Activated B cell treated with CpG ODN at 0.5 μM for 24 hours (primary cell): ENCODE data around the gene ZDHHC3. TPM values are rescaled to one million over a fixed set of nuclear protein-coding genes. Genes with fewer than 3 reads are reported as not detected.

Experiments used
- ATAC-seq: fragments of 200-7000 bp; cut with Tn5 transposase; one replicate; pipeline ENCODE4 v1.10.0; 2021; ENCODE audit warnings: low read depth, mild to moderate bottlenecking, moderate library complexity
- CTCF ChIA-PET: fragments of 350-600 bp; sonication (Branson Sonifier 250); formaldehyde crosslinking; loops from one replicate; lab custom pipeline; 2021; ENCODE audit warnings: antibody characterized with exemption; lab: Charles Lee
- POLR2A ChIA-PET: fragments of 350-600 bp; sonication (Branson Sonifier 250); formaldehyde crosslinking; loops from one replicate; lab custom pipeline; 2021; ENCODE audit warnings: antibody characterized with exemption; lab: Charles Lee
- DNase-seq: peaks from one replicate; pipeline ENCODE4 v3.0.0; 2022
- H3K27ac Mint-ChIP-seq: one replicate; pipeline ENCODE4 v1.8.0; 2020; ENCODE audit warnings: mixed read lengths
- H3K27me3 Mint-ChIP-seq: one replicate; pipeline ENCODE4 v1.8.0; 2021; ENCODE audit warnings: mixed read lengths
- H3K36me3 Mint-ChIP-seq: one replicate; pipeline ENCODE4 v1.8.0; 2021; ENCODE audit warnings: low read depth, mixed read lengths
- H3K4me1 Mint-ChIP-seq: one replicate; pipeline ENCODE4 v1.8.0; 2021; ENCODE audit warnings: mixed read lengths
- H3K4me3 Mint-ChIP-seq: one replicate; pipeline ENCODE4 v1.8.0; 2020; ENCODE audit warnings: mild to moderate bottlenecking, mixed read lengths
- H3K9me3 Mint-ChIP-seq: one replicate; pipeline ENCODE4 v1.8.0; 2020; ENCODE audit warnings: mixed read lengths
- CTCF ChIP-seq: fragments of 200-600 bp; IDR thresholded peaks from one replicate; pipeline ENCODE4 v1.8.0; 2022; ENCODE audit warnings: antibody characterized with exemption, mild to moderate bottlenecking
- intact Hi-C: fragments of 100-400 bp; cut with micrococcal nuclease; formaldehyde crosslinking; loops from one replicate; pipeline ENCODE4 v1.15.1; 2024
- total RNA-seq: library from RNA; stranded (reverse); gene quantifications from 2 replicates; pipeline ENCODE4 v1.2.3, GENCODE V29; 2022

Gene ZDHHC3
- total RNA-seq, 1 donor from 2014 or later: 43.4 TPM

- DNase-seq: no peak
- ATAC-seq: no peak
- CTCF ChIA-PET: interaction anchor here (0.7 to 2.4 kb wide), 2 partner anchors 10 to 19 kb away, joined by 5 to 6 read pairs; no protein-coding TSS in a partner anchor
- Mint-ChIP-seq H3K36me3 (peaks cover 81% of the 10 kb centered on the region), H3K27ac (no peak overlapping the region), H3K4me1 (peaks cover 6% of the 10 kb centered on the region), H3K9me3 (no peaks in the 10 kb centered on the region), H3K4me3 (no peak overlapping the region), H3K27me3 (no peaks in the 10 kb centered on the region)
- no peak for TF ChIP-seq CTCF
- POLR2A ChIA-PET: no interaction called here
- intact Hi-C loops: loop anchor here (1.0 kb wide), 1 partner anchor 461 kb away; no protein-coding TSS in a partner anchor
Observed at GRCh38 chr3:44992555-44993470, 16.8 kb upstream of the ZDHHC3 start.

- ChIA-PET CTCF (no interaction called here), POLR2A (interaction anchor here (0.9 kb wide), 1 partner anchor 16 kb away, joined by 3 read pairs; the partner anchor contains the start of gene ZDHHC3)
- no peak for ATAC-seq
- H3K27me3 Mint-ChIP-seq: no peaks in the 10 kb centered on the region
- no peak overlapping the region for H3K27ac Mint-ChIP-seq
- H3K36me3 Mint-ChIP-seq: peaks cover 68% of the 10 kb centered on the region
- TF ChIP-seq CTCF: no peak
- H3K4me1 Mint-ChIP-seq: peaks cover 2% of the 10 kb centered on the region
- no peaks in the 10 kb centered on the region for H3K9me3 Mint-ChIP-seq
- intact Hi-C loops: no loop called here
- no peak overlapping the region for H3K4me3 Mint-ChIP-seq
- DNase-seq: no peak
Observed at GRCh38 chr3:44991326-44991725, 15.4 kb upstream of the ZDHHC3 start.

- POLR2A ChIA-PET: no interaction called here
- Mint-ChIP-seq H3K4me1 (peaks cover 5% of the 10 kb centered on the region), H3K36me3 (peaks cover 62% of the 10 kb centered on the region), H3K9me3 (no peaks in the 10 kb centered on the region), H3K27me3 (no peaks in the 10 kb centered on the region), H3K27ac (no peak overlapping the region), H3K4me3 (no peak overlapping the region)
- ATAC-seq: no peak
- TF ChIP-seq CTCF: no peak
- CTCF ChIA-PET: no interaction called here
- no peak for DNase-seq
- intact Hi-C loops: no loop called here
Observed at GRCh38 chr3:44989636-44990373, 13.8 kb upstream of the ZDHHC3 start.

GRCh38 chr3:44989141-44989540 lies 13.2 kb upstream of the ZDHHC3 start:
- Mint-ChIP-seq H3K36me3 (peaks cover 57% of the 10 kb centered on the region), H3K27ac (no peak overlapping the region), H3K4me1 (peaks cover 11% of the 10 kb centered on the region), H3K27me3 (no peaks in the 10 kb centered on the region), H3K4me3 (no peak overlapping the region), H3K9me3 (no peaks in the 10 kb centered on the region)
- intact Hi-C loops: no loop called here
- POLR2A ChIA-PET: no interaction called here
- no peak for DNase-seq
- TF ChIP-seq CTCF: no peak
- CTCF ChIA-PET: interaction anchor here (2.1 kb wide), 1 partner anchor 75 kb away, joined by 7 read pairs; no protein-coding TSS in a partner anchor
- no peak for ATAC-seq

- H3K36me3 Mint-ChIP-seq: peaks cover 46% of the 10 kb centered on the region
- H3K27me3 Mint-ChIP-seq: no peaks in the 10 kb centered on the region
- TF ChIP-seq CTCF: no peak
- ChIA-PET POLR2A (no interaction called here), CTCF (interaction anchor here (2.1 kb wide), 1 partner anchor 74 kb away, joined by 7 read pairs; no protein-coding TSS in a partner anchor)
- H3K9me3 Mint-ChIP-seq: no peaks in the 10 kb centered on the region
- ATAC-seq (no peak), DNase-seq (no peak)
- no peak overlapping the region for H3K27ac Mint-ChIP-seq
- intact Hi-C loops: no loop called here
- peaks cover 22% of the 10 kb centered on the region for H3K4me1 Mint-ChIP-seq
- H3K4me3 Mint-ChIP-seq: no peak overlapping the region
Observed at GRCh38 chr3:44988073-44988472, 12.1 kb upstream of the ZDHHC3 start.
